OCI-LY1 (cell line): ENCODE results near the gene TRIM54.

ENCODE experiments used
- CTCF ChIP-seq: fragments of 200-600 bp; sonication (generic), shearing (Covaris generic); IDR thresholded peaks from 2 replicates; pipeline ENCODE4 v1.5.1; 2017; ENCODE audit warnings: mild to moderate bottlenecking, antibody characterized with exemption, low read length, moderate library complexity, mixed read lengths
- EZH2 ChIP-seq: fragments of 200-600 bp; sonication (generic), shearing (Covaris generic); IDR thresholded peaks from 2 replicates; pipeline ENCODE4 v1.8.0; 2017; ENCODE audit warnings: borderline replicate concordance, mixed run types, mild to moderate bottlenecking, antibody characterized with exemption, low read length, moderate library complexity, mixed read lengths

GRCh38 chr2:27236626-27237025 is 45.6 kb upstream of the TRIM54 start:
- TF ChIP-seq CTCF (no peak), EZH2 (no peak)
